GM21723 (cell line): ENCODE measurements around the gene ADAMTS20.

Source experiments
- ATAC-seq: cut with Tn5 transposase; IDR thresholded peaks from one replicate; pipeline ENCODE4 v1.9.1; 2021; ENCODE audit warnings: mild to moderate bottlenecking, moderate library complexity; ENCODE audit not compliant: unreplicated experiment

Gene ADAMTS20

GRCh38 chr12:43318021-43318420, 234.0 kb downstream of the ADAMTS20 start:
- no peak for ATAC-seq

- ATAC-seq: no peak
Observed at GRCh38 chr12:43317156-43317555, 234.8 kb downstream of the ADAMTS20 start.

GRCh38 chr12:43316520-43316919, 235.5 kb downstream of the ADAMTS20 start:
- no peak for ATAC-seq

GRCh38 chr12:43315961-43316360, 236.0 kb downstream of the ADAMTS20 start:
- ATAC-seq: no peak

GRCh38 chr12:43312991-43313505, 239.0 kb downstream of the ADAMTS20 start:
- no peak for ATAC-seq

- no peak for ATAC-seq
Observed at GRCh38 chr12:43310596-43310995, 241.4 kb downstream of the ADAMTS20 start.

GRCh38 chr12:43309959-43310358, 242.0 kb downstream of the ADAMTS20 start:
- no peak for ATAC-seq

- ATAC-seq: no peak
Observed at GRCh38 chr12:43308776-43309175, 243.2 kb downstream of the ADAMTS20 start.

GRCh38 chr12:43307126-43307525, 244.9 kb downstream of the ADAMTS20 start:
- no peak for ATAC-seq

- no peak for ATAC-seq
Observed at GRCh38 chr12:43306066-43306465, 245.9 kb downstream of the ADAMTS20 start.

- ATAC-seq: no peak
Observed at GRCh38 chr12:43305065-43305464, 246.9 kb downstream of the ADAMTS20 start.
